ENCODE data around the gene ZAP70.

DNA sequence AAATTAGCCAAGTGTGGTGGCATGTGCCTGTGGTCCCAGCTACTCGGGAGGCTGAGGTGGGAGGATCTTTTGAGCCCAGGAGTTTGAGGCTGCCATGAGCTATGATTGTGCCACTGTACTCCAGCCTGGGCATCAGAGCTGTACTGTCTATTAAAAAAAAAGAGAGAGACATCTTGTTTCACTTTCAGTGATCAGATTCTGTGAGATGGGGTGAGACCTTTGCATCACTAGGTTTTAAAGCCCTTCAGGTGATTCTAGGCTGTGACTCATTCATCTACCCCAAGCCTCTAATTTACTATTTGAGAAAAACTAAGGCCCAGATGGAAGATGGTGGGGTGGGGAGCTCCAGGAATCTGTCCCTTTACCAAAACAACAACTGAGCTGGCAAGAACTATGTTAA, 36.8 kb upstream of the ZAP70 start:
- TF ChIP-seq, protein P1, sequence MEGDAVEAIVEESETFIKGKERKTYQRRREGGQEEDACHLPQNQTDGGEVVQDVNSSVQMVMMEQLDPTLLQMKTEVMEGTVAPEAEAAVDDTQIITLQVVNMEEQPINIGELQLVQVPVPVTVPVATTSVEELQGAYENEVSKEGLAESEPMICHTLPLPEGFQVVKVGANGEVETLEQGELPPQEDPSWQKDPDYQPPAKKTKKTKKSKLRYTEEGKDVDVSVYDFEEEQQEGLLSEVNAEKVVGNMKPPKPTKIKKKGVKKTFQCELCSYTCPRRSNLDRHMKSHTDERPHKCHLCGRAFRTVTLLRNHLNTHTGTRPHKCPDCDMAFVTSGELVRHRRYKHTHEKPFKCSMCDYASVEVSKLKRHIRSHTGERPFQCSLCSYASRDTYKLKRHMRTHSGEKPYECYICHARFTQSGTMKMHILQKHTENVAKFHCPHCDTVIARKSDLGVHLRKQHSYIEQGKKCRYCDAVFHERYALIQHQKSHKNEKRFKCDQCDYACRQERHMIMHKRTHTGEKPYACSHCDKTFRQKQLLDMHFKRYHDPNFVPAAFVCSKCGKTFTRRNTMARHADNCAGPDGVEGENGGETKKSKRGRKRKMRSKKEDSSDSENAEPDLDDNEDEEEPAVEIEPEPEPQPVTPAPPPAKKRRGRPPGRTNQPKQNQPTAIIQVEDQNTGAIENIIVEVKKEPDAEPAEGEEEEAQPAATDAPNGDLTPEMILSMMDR (IDR thresholded peaks at IDR 0.05; ENCODE audit: low read depth, low read length, poor library complexity, severe bottlenecking), result no peak
- no peak for TF ChIP-seq EZH2phosphoT487 (IDR thresholded peaks at IDR 0.05; ENCODE audit: borderline replicate concordance, low read length)

Data from DOHH2 (cell line).